Measurements from ENCODE around the gene SIGLECL1.

- no peak for TF ChIP-seq CTCF (conservative IDR thresholded peaks at IDR 0.05 in 1 of 2, IDR thresholded peaks at IDR 0.05 in 1 of 2; ENCODE audit: low read depth in 1 of 2, low read length in 2 of 2)
- no peak for TF ChIP-seq EZH2 (IDR thresholded peaks at IDR 0.05; ENCODE audit: low read length, missing control alignments)
Observed at GRCh38 chr19:51257471-51257870, 6.6 kb downstream of the SIGLECL1 start.

Data from fibroblast of lung (primary cell).